A549 treated with AZD9567 at 1 μM for 4 hours (cell line): ENCODE measurements around the gene SERPINC1. TPM values are rescaled to one million over a fixed set of nuclear protein-coding genes. Genes with fewer than 3 reads are reported as not detected.

Experiments used
- total RNA-seq: library from RNA; stranded (reverse); fragments of 200-300 nt; extraction: Qiagen RNA extraction; gene quantifications from 5 replicates; pipeline ENCODE4 v1.2.3, GENCODE V29; 2022; ENCODE audit not compliant: insufficient read depth

The SERPINC1 gene
- total RNA-seq = 0.08 to 0.16 TPM (median 0.09 TPM) in 4 of 5 replicates, not detected in the other

DNA sequence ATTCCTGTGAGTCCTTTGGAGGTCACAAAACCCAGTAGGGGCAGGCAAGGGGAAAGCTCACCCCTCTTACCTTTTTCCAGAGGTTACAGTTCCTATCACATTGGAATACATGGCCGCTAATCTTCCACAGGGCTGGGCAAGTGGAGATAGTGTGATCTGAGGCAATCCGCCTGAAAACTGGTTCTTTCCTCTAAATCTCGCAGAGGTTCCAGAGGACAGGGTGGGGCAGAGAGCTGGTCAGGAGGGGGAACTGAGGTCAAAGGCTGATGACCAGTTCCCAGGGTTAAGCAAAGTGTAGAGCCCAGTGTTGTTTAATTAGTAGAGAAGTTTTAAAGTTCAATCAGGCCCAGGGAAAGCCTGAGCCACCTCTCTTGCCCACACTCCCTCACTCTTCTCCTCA, at the start of gene SERPINC1:
Gene SERPINC1 (minus strand): TSS at position 179 of the 400 bp plus-strand sequence. CDS start 68 bp downstream, at position 111.

GRCh38 chr1:173868266-173869020, 48.7 kb downstream of the SERPINC1 start, which contains the start of gene ZBTB37:
ZBTB37 (plus strand) TSS chr1:173868380; CDS start chr1:173870226, 1,846 bp downstream.

GRCh38 chr1:173867753-173868265, 49.3 kb downstream of the SERPINC1 start, which contains the start of gene GAS5:
GAS5 (minus strand) TSS chr1:173867989.

Other genes starting within 250 kb of the SERPINC1 start
- gene ANKRD45, start 247.5 kb downstream of the SERPINC1 start, total RNA-seq = 0.11 to 0.16 TPM (median 0.12 TPM) in 4 of 5 replicates, not detected in the other
- 11.7 to 21.0 TPM (median 14.3 TPM) in 5 replicates for gene KLHL20, start 202.3 kb downstream of the SERPINC1 start, total RNA-seq
- 36.9 to 41.1 TPM (median 39.7 TPM) in 5 replicates for gene DARS2, start 92.7 kb downstream of the SERPINC1 start, total RNA-seq
- 11.8 to 16.4 TPM (median 13.7 TPM) in 5 replicates for gene CENPL, start 92.4 kb downstream of the SERPINC1 start, total RNA-seq
- 318 to 427 TPM (median 328 TPM) in 5 replicates for gene GAS5, start 49.3 kb downstream of the SERPINC1 start, total RNA-seq
- gene ZBTB37, start 48.9 kb downstream of the SERPINC1 start, total RNA-seq = 0.70 to 1.6 TPM (median 1.5 TPM) in 5 replicates
- gene RC3H1, start 105.0 kb upstream of the SERPINC1 start, total RNA-seq = 5.6 to 8.2 TPM (median 6.7 TPM) in 5 replicates
- gene RABGAP1L, start 242.2 kb upstream of the SERPINC1 start, total RNA-seq = 4.6 to 12.2 TPM (median 5.6 TPM) in 5 replicates